Gastroesophageal sphincter (tissue), 3 donors: Measurements from ENCODE around the gene ZNF219.

ENCODE experiments used
- CTCF ChIP-seq, 4 experiments: fragments of 200-600 bp in 2 of 4; fragments of 450-650 bp in 2 of 4; sonication (generic) in 1 of 4; IDR thresholded peaks; one replicate each; pipeline ENCODE4 v1.5.1; 2017 to 2019; ENCODE audit warnings: antibody characterized with exemption in 4 of 4, mild to moderate bottlenecking in 2 of 4, moderate library complexity in 2 of 4
- POLR2A ChIP-seq, 2 donors: fragments of 450-650 bp; IDR thresholded peaks; one replicate each; pipeline ENCODE4 v1.6.1; 2017; ENCODE audit warnings: antibody characterized with exemption in 2 of 2, mild to moderate bottlenecking in 2 of 2, moderate library complexity in 1 of 2

- TF ChIP-seq POLR2A (IDR thresholded peaks at IDR 0.05): no peak
- no peak for TF ChIP-seq CTCF (IDR thresholded peaks at IDR 0.05)
These were observed 55.0 kb downstream of the ZNF219 start for GRCh38 chr14:21043387-21043973.
